OCI-LY3 (cell line): ENCODE data around the gene GH2.
"Not testable (repeated sequence)": the region's sequence is repeated elsewhere in the genome, so short reads cannot be mapped to it uniquely, and the experiment has no call there.

Experiments used
- H2AFZ ChIP-seq: fragments of 200-600, 300-600 bp; shearing (Covaris generic); 2 replicates; pipeline ENCODE4 v1.6.0; 2014; ENCODE audit warnings: antibody characterized with exemption, low read depth, low read length
- H3K27ac ChIP-seq: fragments of 200-600, 300-600 bp; sonication (generic); 2 replicates; pipeline ENCODE4 v1.5.1; 2014; ENCODE audit warnings: mild to moderate bottlenecking, low read length, moderate library complexity, mixed read lengths
- H3K27me3 ChIP-seq: fragments of 200-600, 300-600 bp; sonication (generic); 2 replicates; pipeline ENCODE4 v1.6.1; 2014; ENCODE audit warnings: low read depth, low read length, mixed read lengths
- H3K36me3 ChIP-seq: fragments of 200-600, 300-600 bp; sonication (generic); replicated peaks from 2 replicates; pipeline ENCODE3; 2014; ENCODE audit warnings: low read depth, low read length, mixed read lengths
- H3K4me1 ChIP-seq: fragments of 300-600, 200-600 bp; sonication (generic); 2 replicates; pipeline ENCODE4 v1.6.1; 2014; ENCODE audit warnings: low read length, mixed read lengths
- H3K4me2 ChIP-seq: fragments of 200-600, 300-600 bp; sonication (generic); 2 replicates; pipeline ENCODE4 v1.6.1; 2014; ENCODE audit warnings: low read length, mixed read lengths
- H3K4me3 ChIP-seq: fragments of 300-600, 200-600 bp; sonication (generic); 2 replicates; pipeline ENCODE4 v1.5.1; 2014; ENCODE audit warnings: antibody characterized with exemption, mild to moderate bottlenecking, low read length, moderate library complexity
- H3K79me2 ChIP-seq: fragments of 300-600, 200-600 bp; shearing (Covaris generic); 2 replicates; pipeline ENCODE4 v1.6.1; 2014; ENCODE audit warnings: mild to moderate bottlenecking, low read length, mixed read lengths
- H3K9ac ChIP-seq: fragments of 300-600, 200-600 bp; shearing (Covaris generic); 2 replicates; pipeline ENCODE4 v1.6.0; 2014; ENCODE audit warnings: mild to moderate bottlenecking, low read length, moderate library complexity
- H3K9me3 ChIP-seq: fragments of 200-600, 300-600 bp; shearing (Covaris generic); 2 replicates; pipeline ENCODE4 v1.6.1; 2014; ENCODE audit warnings: low read length, mixed read lengths; ENCODE audit not compliant: insufficient read depth
- H4K20me1 ChIP-seq: fragments of 200-600, 300-600 bp; sonication (generic); 2 replicates; pipeline ENCODE4 v1.6.1; 2016; ENCODE audit warnings: low read length, mixed read lengths; ENCODE audit not compliant: insufficient read depth
- EZH2phosphoT487 ChIP-seq: fragments of 200-600 bp; shearing (Covaris generic); IDR thresholded peaks from 2 replicates; pipeline ENCODE4 v1.6.1; 2018; ENCODE audit warnings: antibody characterized with exemption, mixed run types, low read depth
- TF ChIP-seq, protein P1 (sequence below): fragments of 200-600, 300-600 bp; sonication (generic); IDR thresholded peaks from 2 replicates; pipeline ENCODE4 v1.5.1; 2014; ENCODE audit warnings: antibody characterized with exemption, low read length, low read depth

Gene GH2

DNA sequence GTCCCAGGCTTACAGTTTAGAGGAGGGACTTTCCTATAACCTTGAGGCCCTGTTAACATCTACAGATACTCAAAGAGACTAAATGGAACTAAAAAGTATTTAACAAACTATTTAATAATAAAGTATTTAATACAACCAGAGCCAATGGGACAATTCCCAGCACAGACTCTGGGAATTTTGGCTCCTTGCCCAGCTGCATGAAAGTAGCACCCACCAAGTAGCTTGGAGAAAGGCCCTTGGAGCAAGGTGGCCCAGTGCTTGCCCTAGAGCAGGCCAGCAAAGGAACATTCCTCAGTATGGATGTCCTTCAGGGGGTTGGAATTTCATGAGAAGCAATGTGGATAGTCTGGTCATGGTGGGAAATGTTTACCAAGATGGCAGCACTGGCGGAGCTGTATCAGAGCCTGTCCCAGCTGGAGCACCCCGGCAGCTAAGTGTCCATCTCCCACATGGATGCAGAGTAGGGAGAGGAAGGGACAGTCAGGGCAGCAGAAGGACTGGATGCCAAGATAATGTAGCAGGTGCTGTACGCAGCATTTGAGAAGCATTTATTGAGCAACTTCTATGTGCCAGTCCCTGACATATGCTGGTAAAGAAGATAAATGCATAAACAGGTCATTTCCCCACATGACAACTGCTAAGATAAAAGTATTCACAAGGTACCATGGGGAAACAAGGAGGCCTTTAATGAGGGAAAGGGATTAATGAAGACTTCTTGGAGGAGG, 34.1 kb downstream of the GH2 start:
- Histone ChIP-seq H3K27me3 (no peaks in the 10 kb centered on the region), H4K20me1 (no peaks in the 10 kb centered on the region), H3K9ac (no peak overlapping the region), H3K9me3 (no peaks in the 10 kb centered on the region), H3K79me2 (peaks cover under 1% of the 10 kb centered on the region; the same call in 1 of the 2 replicates), H3K27ac (no peak overlapping the region), H2AFZ (no peak overlapping the region), H3K36me3 (no peaks in the 10 kb centered on the region), H3K4me1 (peaks cover 4% of the 10 kb centered on the region; the same call in 1 of the 2 replicates), H3K4me2 (no peak overlapping the region), H3K4me3 (no peak overlapping the region)
- no peak for TF ChIP-seq EZH2phosphoT487
- TF ChIP-seq, protein P1, sequence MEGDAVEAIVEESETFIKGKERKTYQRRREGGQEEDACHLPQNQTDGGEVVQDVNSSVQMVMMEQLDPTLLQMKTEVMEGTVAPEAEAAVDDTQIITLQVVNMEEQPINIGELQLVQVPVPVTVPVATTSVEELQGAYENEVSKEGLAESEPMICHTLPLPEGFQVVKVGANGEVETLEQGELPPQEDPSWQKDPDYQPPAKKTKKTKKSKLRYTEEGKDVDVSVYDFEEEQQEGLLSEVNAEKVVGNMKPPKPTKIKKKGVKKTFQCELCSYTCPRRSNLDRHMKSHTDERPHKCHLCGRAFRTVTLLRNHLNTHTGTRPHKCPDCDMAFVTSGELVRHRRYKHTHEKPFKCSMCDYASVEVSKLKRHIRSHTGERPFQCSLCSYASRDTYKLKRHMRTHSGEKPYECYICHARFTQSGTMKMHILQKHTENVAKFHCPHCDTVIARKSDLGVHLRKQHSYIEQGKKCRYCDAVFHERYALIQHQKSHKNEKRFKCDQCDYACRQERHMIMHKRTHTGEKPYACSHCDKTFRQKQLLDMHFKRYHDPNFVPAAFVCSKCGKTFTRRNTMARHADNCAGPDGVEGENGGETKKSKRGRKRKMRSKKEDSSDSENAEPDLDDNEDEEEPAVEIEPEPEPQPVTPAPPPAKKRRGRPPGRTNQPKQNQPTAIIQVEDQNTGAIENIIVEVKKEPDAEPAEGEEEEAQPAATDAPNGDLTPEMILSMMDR, result no peak

DNA sequence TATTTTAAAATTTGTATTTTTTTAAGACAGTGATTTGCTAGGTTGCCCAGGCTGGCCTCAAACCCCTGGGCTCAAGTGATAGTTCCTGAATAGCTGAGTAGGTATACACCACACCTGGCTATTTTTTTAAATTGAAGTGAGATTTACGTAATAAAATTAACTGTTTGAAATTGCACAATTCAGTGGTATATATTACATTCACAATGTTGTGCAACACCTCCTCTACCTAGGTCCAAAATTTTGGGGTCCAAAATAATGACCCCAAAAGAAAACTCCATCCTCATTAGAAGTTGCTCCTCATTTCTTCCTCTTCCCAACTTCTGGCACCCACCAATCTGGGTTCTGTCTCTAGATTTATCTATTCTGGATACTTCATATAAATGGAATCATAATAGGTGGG, 36.2 kb downstream of the GH2 start:
- no peaks in the 10 kb centered on the region for H3K9me3 ChIP-seq
- no peak overlapping the region for H3K27ac ChIP-seq
- H4K20me1 ChIP-seq, result peaks cover 12% of the 10 kb centered on the region
- no peaks in the 10 kb centered on the region for H3K27me3 ChIP-seq
- H2AFZ ChIP-seq, result no peak overlapping the region
- H3K9ac ChIP-seq, result no peak overlapping the region
- peaks cover 22% of the 10 kb centered on the region for H3K79me2 ChIP-seq
- H3K4me1 ChIP-seq, result peaks cover 13% of the 10 kb centered on the region
- TF ChIP-seq, protein P1, result no peak
- no peak for TF ChIP-seq EZH2phosphoT487
- H3K4me2 ChIP-seq, result no peak overlapping the region
- H3K4me3 ChIP-seq, result no peak overlapping the region
- no peaks in the 10 kb centered on the region for H3K36me3 ChIP-seq

DNA sequence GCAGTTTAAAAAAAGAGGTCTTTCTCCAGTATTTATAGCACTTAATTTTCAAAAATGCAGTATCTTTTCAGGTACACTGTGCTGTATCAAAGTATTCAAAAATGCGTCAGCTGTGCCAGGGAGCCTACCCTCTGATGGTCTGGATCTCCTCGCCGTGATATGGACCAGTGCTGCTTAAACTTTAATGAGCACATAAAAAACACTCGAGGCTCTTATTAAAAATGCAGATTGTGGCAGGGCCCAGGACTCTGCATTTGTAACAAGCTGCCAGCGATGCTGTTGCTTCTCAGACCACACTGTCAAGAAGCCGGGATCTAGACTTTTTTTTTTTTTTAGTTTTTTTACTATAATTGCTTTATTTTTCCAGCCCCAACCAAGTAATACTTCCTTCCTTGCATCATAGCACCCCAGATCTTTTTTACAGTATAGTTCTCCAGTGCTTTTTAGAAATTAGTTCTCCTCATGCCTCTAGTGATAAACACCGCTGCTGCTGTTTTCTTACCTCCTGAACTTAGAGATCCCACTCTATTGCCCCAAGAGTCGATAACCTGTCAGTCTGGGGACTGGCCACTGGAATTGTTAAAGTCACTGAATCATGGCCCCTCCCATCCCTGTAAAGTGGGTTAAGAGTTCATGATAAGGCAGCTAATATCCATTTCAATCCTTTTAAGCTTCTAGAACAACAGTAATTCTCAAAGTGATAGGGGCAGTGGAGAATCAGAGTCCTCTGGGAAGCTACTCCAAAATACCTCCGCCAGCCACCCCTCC, 37.6 kb downstream of the GH2 start:
- peaks cover 21% of the 10 kb centered on the region for H3K4me1 ChIP-seq
- peaks cover 36% of the 10 kb centered on the region for H3K79me2 ChIP-seq
- peak overlapping the region; percentile 84 for H3K4me3 ChIP-seq
- H4K20me1 ChIP-seq, result peaks cover 19% of the 10 kb centered on the region
- H3K27ac ChIP-seq, result no peak overlapping the region
- no peaks in the 10 kb centered on the region for H3K36me3 ChIP-seq
- H3K27me3 ChIP-seq, result no peaks in the 10 kb centered on the region
- peak overlapping the region; percentile 61; the same call in 1 of the 2 replicates for H3K9ac ChIP-seq
- TF ChIP-seq EZH2phosphoT487, result no peak
- TF ChIP-seq, protein P1, result no peak
- H3K9me3 ChIP-seq, result no peaks in the 10 kb centered on the region
- no peak overlapping the region for H2AFZ ChIP-seq
- peak overlapping the region; percentile 56 for H3K4me2 ChIP-seq

DNA sequence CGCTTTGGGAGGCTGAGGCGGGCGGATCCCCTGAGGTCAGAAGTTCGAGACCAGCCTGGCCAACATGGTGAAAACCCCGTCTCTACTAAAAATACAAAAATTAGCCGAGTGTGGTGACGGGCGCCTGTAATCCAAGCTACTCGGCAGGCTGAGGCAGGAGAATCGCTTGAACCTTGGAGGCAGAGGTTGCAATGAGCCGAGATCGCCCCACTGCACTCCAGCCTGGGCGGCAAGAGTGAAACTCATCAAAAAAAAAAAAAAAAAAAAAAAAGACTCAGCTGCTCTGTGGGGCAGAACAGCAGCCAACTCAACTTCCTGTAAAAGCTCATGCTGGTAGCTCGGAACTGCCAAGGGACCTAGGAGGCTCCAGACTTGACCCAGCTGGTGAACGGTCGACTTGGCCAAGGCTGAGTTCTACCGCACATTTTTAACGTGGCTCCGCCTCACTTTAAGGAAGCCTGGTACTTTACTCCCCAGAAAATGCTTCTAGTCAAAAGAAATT, 38.3 kb downstream of the GH2 start:
- Histone ChIP-seq H3K9ac (peak overlapping the region; percentile 61; the same call in 1 of the 2 replicates), H3K79me2 (peaks cover 43% of the 10 kb centered on the region), H3K4me2 (peak overlapping the region; percentile 56), H3K27ac (peak overlapping the region; percentile 16; the same call in 1 of the 2 replicates), H3K4me3 (peak overlapping the region; percentile 84), H4K20me1 (peaks cover 26% of the 10 kb centered on the region), H3K4me1 (peaks cover 23% of the 10 kb centered on the region), H2AFZ (0 out of 2 replicates have a peak overlapping the region, but pooled peaks have one; percentile 66)
- not testable (repeated sequence) for H3K9me3 ChIP-seq, H3K27me3 ChIP-seq, H3K36me3 ChIP-seq
